K562 (cell line): ENCODE measurements around the gene PBX2. TPM values are rescaled to one million over a fixed set of nuclear protein-coding genes. Genes with fewer than 3 reads are reported as not detected.

Experiments
- LEF1 ChIP-seq: fragments of 450-650 bp; IDR thresholded peaks from 2 replicates; pipeline ENCODE4 v1.6.1; 2016; ENCODE audit warnings: mild to moderate bottlenecking
- MAZ ChIP-seq, 2 experiments: fragments of 450-650 bp in 1 of 2; sonication (generic) in 1 of 2; formaldehyde crosslinking; IDR thresholded peaks in 1 of 2; conservative IDR thresholded peaks in 1 of 2; 2 replicates each; pipeline versions ENCODE4 v1.4.0 to v1.5.0; 2020; ENCODE audit warnings: mild to moderate bottlenecking in 1 of 2, missing genetic modification reagents in 1 of 2
- MYNN ChIP-seq, 2 experiments: sonication (generic); formaldehyde crosslinking in 1 of 2; IDR thresholded peaks; 2 replicates each; pipeline versions ENCODE4 v1.5.0 to v1.6.1; 2016 to 2020; ENCODE audit warnings: antibody characterized with exemption in 1 of 2, missing genetic modification reagents in 1 of 2
- POLR3A ChIP-seq: IDR thresholded peaks from 2 replicates; pipeline ENCODE4 v1.6.1; 2011; ENCODE audit warnings: borderline replicate concordance, mild to moderate bottlenecking, moderate library complexity; ENCODE audit not compliant: insufficient read length, insufficient read depth; ENCODE audit errors: extremely low read depth
- SRSF1 ChIP-seq: fragments of 200-400 bp; formaldehyde crosslinking; IDR thresholded peaks from 2 replicates; pipeline ENCODE4 v1.6.1; 2017; ENCODE audit warnings: mild to moderate bottlenecking, low read depth, low read length, moderate library complexity
- polyA plus RNA-seq, 8 experiments: library from polyadenylated mRNA; depleted of rRNA in 4 of 8; stranded (reverse) in 5 of 8; unstranded in 3 of 8; fragments of >200 nt; fragmentation: Nextera tagmentation in 2 of 8; fragmentation: Illumina TruSeq in 1 of 8; extraction: Ambion mirVana in 2 of 8; extraction: Trizol in 1 of 8; gene quantifications; 2 replicates each; pipeline versions ENCODE4 v1.2.1 to v1.2.3, GENCODE V29; 2011 to 2014; ENCODE audit warnings: inconsistent platforms in 1 of 8, missing spikeins in 1 of 8
- total RNA-seq, 7 experiments: library from RNA; depleted of rRNA in 6 of 7; stranded (reverse); fragments of >200 nt in 6 of 7; fragmentation: Illumina TruSeq in 2 of 7; extraction: Trizol in 2 of 7; gene quantifications; 2 replicates each; pipeline versions ENCODE4 v1.2.1 to v1.2.3, GENCODE V29; 2011 to 2021; ENCODE audit warnings: low replicate concordance in 1 of 7
- TF ChIP-seq, protein P1 (sequence below), 2 experiments: fragments of 450-650 bp in 1 of 2; sonication (generic) in 1 of 2; formaldehyde crosslinking in 1 of 2; IDR thresholded peaks; 2 replicates each; pipeline versions ENCODE4 v1.7.1 to v1.9.0; 2016 to 2022; ENCODE audit warnings: inconsistent platforms in 1 of 2, mild to moderate bottlenecking in 1 of 2, missing genetic modification reagents in 1 of 2
- TF ChIP-seq, protein P2 (sequence below): fragments of 450-650 bp; IDR thresholded peaks from 2 replicates; pipeline ENCODE4 v1.6.1; 2018; ENCODE audit warnings: mild to moderate bottlenecking, low read depth; ENCODE audit not compliant: partially characterized antibody
- TF ChIP-seq, protein P3 (sequence below): fragments of 450-650 bp; formaldehyde crosslinking; IDR thresholded peaks from 2 replicates; pipeline ENCODE4 v1.4.0; 2020; ENCODE audit warnings: mild to moderate bottlenecking, moderate library complexity
- TF ChIP-seq, protein P4 (sequence below): sonication (generic); formaldehyde crosslinking; IDR thresholded peaks from 2 replicates; pipeline ENCODE4 v1.8.0; 2023; ENCODE audit warnings: mild to moderate bottlenecking, missing genetic modification reagents

The PBX2 gene
- total and polyA plus RNA-seq, 9 of the 15 experiments (the other 6 are each of a cell fraction or from before 2014, with no cell fraction given), result 1.9 to 134 (median 62.5) TPM

DNA sequence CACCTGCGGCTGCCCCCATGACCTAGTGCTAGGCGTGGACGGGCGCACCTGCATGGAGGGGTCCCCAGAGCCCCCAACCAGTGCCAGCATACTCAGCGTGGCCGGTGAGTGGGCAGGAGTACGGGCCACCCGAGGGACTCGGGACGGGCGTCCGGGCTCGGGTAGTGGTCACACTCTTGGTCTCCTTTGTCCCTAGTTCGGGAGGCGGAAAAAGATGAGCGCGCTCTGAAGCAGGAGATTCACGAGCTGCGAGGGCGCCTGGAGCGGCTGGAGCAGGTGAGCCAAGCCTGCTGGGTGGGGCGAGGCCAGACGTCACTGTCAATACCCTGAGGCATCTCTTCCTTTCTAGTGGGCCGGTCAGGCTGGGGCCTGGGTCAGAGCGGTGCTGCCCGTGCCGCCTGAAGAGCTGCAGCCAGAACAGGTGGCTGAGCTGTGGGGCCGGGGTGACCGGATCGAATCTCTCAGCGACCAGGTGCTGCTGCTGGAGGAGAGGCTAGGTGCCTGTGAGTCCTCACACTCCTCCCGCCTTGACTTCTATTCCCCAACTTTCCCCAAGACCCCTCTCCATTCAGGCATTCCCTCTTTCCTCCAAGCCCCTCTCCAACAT, 22.7 kb downstream of the PBX2 start (continued):
- TF ChIP-seq, protein P1, sequence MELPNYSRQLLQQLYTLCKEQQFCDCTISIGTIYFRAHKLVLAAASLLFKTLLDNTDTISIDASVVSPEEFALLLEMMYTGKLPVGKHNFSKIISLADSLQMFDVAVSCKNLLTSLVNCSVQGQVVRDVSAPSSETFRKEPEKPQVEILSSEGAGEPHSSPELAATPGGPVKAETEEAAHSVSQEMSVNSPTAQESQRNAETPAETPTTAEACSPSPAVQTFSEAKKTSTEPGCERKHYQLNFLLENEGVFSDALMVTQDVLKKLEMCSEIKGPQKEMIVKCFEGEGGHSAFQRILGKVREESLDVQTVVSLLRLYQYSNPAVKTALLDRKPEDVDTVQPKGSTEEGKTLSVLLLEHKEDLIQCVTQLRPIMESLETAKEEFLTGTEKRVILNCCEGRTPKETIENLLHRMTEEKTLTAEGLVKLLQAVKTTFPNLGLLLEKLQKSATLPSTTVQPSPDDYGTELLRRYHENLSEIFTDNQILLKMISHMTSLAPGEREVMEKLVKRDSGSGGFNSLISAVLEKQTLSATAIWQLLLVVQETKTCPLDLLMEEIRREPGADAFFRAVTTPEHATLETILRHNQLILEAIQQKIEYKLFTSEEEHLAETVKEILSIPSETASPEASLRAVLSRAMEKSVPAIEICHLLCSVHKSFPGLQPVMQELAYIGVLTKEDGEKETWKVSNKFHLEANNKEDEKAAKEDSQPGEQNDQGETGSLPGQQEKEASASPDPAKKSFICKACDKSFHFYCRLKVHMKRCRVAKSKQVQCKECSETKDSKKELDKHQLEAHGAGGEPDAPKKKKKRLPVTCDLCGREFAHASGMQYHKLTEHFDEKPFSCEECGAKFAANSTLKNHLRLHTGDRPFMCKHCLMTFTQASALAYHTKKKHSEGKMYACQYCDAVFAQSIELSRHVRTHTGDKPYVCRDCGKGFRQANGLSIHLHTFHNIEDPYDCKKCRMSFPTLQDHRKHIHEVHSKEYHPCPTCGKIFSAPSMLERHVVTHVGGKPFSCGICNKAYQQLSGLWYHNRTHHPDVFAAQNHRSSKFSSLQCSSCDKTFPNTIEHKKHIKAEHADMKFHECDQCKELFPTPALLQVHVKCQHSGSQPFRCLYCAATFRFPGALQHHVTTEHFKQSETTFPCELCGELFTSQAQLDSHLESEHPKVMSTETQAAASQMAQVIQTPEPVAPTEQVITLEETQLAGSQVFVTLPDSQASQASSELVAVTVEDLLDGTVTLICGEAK (IDR thresholded peaks at IDR 0.05), result peak; percentile 32; the same call in 1 of the 2 replicates
- TF ChIP-seq, protein P1 (CRISPR knock-in tag; IDR thresholded peaks at IDR 0.05), result no peak
- no peak for TF ChIP-seq LEF1
- TF ChIP-seq, protein P2, sequence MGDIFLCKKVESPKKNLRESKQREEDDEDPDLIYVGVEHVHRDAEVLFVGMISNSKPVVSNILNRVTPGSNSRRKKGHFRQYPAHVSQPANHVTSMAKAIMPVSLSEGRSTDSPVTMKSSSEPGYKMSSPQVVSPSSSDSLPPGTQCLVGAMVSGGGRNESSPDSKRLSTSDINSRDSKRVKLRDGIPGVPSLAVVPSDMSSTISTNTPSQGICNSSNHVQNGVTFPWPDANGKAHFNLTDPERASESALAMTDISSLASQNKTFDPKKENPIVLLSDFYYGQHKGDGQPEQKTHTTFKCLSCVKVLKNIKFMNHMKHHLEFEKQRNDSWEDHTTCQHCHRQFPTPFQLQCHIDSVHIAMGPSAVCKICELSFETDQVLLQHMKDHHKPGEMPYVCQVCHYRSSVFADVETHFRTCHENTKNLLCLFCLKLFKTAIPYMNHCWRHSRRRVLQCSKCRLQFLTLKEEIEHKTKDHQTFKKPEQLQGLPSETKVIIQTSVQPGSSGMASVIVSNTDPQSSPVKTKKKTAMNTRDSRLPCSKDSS, result no peak
- TF ChIP-seq, protein P3, sequence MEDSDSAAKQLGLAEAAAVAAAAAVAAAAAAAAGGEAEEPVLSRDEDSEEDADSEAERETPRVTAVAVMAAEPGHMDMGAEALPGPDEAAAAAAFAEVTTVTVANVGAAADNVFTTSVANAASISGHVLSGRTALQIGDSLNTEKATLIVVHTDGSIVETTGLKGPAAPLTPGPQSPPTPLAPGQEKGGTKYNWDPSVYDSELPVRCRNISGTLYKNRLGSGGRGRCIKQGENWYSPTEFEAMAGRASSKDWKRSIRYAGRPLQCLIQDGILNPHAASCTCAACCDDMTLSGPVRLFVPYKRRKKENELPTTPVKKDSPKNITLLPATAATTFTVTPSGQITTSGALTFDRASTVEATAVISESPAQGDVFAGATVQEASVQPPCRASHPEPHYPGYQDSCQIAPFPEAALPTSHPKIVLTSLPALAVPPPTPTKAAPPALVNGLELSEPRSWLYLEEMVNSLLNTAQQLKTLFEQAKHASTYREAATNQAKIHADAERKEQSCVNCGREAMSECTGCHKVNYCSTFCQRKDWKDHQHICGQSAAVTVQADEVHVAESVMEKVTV, result no peak
- 0 out of 2 replicates have a peak, but pooled peaks have one; percentile 2 for TF ChIP-seq MYNN (IDR thresholded peaks at IDR 0.05)
- TF ChIP-seq MYNN (CRISPR knock-in tag; IDR thresholded peaks at IDR 0.05), result no peak
- no peak for TF ChIP-seq MAZ (CRISPR knock-in tag; conservative IDR thresholded peaks at IDR 0.05 in 1 of 2, IDR thresholded peaks at IDR 0.05 in 1 of 2)
- no peak for TF ChIP-seq POLR3A
- TF ChIP-seq SRSF1, result no peak
- TF ChIP-seq, protein P4, sequence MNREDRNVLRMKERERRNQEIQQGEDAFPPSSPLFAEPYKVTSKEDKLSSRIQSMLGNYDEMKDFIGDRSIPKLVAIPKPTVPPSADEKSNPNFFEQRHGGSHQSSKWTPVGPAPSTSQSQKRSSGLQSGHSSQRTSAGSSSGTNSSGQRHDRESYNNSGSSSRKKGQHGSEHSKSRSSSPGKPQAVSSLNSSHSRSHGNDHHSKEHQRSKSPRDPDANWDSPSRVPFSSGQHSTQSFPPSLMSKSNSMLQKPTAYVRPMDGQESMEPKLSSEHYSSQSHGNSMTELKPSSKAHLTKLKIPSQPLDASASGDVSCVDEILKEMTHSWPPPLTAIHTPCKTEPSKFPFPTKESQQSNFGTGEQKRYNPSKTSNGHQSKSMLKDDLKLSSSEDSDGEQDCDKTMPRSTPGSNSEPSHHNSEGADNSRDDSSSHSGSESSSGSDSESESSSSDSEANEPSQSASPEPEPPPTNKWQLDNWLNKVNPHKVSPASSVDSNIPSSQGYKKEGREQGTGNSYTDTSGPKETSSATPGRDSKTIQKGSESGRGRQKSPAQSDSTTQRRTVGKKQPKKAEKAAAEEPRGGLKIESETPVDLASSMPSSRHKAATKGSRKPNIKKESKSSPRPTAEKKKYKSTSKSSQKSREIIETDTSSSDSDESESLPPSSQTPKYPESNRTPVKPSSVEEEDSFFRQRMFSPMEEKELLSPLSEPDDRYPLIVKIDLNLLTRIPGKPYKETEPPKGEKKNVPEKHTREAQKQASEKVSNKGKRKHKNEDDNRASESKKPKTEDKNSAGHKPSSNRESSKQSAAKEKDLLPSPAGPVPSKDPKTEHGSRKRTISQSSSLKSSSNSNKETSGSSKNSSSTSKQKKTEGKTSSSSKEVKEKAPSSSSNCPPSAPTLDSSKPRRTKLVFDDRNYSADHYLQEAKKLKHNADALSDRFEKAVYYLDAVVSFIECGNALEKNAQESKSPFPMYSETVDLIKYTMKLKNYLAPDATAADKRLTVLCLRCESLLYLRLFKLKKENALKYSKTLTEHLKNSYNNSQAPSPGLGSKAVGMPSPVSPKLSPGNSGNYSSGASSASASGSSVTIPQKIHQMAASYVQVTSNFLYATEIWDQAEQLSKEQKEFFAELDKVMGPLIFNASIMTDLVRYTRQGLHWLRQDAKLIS (CRISPR knock-in tag), result no peak
